Peyer's patch (tissue), 4 donors: Measurements from ENCODE around the gene OSBPL5.

Source experiments
- POLR2A ChIP-seq, 2 donors: fragments of 450-650 bp; IDR thresholded peaks; one replicate each; pipeline ENCODE4 v1.5.1; 2017; ENCODE audit warnings: antibody characterized with exemption in 2 of 2, mild to moderate bottlenecking in 2 of 2, moderate library complexity in 2 of 2
- TF ChIP-seq, protein P1 (sequence below), 6 experiments: fragments of 450-650 bp in 4 of 6; fragments of 200-600 bp in 2 of 6; sonication (generic) in 1 of 6; IDR thresholded peaks; one replicate each; pipeline ENCODE4 v1.5.1; 2017 to 2019; ENCODE audit warnings: antibody characterized with exemption in 6 of 6, mild to moderate bottlenecking in 3 of 6, moderate library complexity in 1 of 6

DNA sequence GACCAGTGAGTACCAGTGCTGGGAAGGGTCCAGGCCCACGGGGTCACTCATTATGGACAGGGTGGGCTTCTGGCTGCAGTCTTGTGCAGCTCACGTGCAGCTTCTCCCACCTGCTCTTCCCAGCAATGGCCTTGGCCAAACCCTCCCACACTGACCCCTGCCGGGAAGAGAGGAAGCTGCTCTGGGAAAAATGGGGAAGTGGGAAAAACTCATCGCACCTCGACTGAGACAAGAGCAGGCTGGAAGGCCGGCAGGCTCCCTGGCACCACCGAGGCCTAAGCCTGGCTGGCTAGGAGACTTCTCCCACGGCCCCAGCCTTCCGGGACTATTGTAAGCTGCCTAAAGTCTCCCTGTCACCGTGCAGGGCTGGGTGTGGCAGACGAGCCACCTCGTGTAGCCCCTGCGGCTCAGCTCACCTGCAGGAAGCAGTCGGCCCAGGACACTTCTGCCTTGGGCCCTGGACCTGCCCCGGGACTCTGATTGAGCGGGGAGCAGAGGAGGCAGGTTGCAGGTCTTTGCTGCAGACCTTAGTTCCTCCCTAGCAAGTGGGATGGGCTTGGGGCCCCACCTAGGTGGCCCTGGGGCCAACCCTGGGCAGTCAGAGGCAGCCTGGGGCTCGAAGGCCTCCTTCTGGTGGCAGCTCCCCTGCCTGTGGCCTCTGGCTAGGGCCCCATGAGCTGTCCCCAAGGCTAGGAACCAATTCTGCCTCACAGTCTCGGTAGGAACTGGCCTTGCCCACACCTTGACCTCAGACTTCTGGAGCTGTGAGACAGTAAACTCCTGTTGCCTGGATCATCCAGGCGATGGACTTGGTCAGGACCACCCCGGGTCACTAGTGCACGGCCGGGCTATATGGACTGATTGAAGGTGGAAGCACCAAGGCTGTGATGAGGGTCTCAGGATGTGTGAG is 30.4 kb upstream of the OSBPL5 start:
- TF ChIP-seq, protein P1, sequence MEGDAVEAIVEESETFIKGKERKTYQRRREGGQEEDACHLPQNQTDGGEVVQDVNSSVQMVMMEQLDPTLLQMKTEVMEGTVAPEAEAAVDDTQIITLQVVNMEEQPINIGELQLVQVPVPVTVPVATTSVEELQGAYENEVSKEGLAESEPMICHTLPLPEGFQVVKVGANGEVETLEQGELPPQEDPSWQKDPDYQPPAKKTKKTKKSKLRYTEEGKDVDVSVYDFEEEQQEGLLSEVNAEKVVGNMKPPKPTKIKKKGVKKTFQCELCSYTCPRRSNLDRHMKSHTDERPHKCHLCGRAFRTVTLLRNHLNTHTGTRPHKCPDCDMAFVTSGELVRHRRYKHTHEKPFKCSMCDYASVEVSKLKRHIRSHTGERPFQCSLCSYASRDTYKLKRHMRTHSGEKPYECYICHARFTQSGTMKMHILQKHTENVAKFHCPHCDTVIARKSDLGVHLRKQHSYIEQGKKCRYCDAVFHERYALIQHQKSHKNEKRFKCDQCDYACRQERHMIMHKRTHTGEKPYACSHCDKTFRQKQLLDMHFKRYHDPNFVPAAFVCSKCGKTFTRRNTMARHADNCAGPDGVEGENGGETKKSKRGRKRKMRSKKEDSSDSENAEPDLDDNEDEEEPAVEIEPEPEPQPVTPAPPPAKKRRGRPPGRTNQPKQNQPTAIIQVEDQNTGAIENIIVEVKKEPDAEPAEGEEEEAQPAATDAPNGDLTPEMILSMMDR (IDR thresholded peaks at IDR 0.05) = peak in 3 of 6 experiments; percentile 50 to 60 (median 53)
- no peak for TF ChIP-seq POLR2A (IDR thresholded peaks at IDR 0.05)
